ENCODE data around the gene SUPT16H. TPM values are rescaled to one million over a fixed set of nuclear protein-coding genes. Genes with fewer than 3 reads are reported as not detected.

SUPT16H gene
- total and polyA plus RNA-seq, 2 of the 13 experiments (the other 11 are each of a cell fraction or from before 2014, with no cell fraction given) = 77.5 to 230 TPM

DNA sequence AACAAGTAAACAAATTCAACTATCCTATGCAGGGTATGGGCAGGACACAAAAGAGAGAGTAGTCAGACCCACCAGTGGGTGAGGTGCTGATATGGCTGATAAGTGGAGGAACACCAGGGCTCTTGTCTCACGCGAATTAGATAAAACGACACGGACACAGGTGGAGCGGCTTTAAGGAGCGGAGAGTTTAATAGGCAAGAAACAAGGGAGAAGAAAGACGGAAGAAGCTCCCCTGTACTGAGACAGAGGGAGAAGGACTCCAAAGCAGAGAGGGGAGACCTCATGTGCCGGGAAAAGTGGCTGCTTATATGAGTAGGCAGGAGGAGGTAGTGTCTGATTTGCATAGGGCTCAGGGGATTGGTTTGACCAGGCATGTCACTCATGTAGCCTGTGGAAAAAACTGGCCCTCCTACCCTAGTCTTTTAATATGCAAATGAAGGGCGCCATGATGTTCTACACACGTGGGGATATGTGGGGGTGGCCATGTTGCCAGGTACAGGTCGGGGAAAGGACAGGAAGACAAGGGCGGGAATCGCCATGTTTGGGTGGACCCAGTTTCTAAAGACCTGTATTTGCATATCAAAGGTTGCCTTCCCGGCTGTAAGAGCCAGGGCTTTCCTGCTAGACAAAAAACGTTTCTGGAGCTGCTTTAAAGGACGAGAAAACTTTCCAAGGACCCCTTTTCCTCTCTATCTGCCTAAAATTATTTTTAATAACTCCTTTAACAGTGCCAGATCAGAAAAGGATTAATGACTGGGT, 75.2 kb downstream of the SUPT16H start (continued):
- TF ChIP-seq, protein P1, sequence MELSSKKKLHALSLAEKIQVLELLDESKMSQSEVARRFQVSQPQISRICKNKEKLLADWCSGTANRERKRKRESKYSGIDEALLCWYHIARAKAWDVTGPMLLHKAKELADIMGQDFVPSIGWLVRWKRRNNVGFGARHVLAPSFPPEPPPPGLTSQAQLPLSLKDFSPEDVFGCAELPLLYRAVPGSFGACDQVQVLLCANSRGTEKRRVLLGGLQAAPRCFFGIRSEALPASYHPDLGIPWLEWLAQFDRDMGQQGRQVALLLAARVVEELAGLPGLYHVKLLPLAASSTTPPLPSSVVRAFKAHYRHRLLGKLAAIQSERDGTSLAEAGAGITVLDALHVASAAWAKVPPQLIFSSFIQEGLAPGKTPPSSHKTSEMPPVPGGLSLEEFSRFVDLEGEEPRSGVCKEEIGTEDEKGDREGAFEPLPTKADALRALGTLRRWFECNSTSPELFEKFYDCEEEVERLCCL (CRISPR knock-in tag; IDR thresholded peaks at IDR 0.05; ENCODE audit: borderline replicate concordance) = no peak
- TF ChIP-seq, protein P2, sequence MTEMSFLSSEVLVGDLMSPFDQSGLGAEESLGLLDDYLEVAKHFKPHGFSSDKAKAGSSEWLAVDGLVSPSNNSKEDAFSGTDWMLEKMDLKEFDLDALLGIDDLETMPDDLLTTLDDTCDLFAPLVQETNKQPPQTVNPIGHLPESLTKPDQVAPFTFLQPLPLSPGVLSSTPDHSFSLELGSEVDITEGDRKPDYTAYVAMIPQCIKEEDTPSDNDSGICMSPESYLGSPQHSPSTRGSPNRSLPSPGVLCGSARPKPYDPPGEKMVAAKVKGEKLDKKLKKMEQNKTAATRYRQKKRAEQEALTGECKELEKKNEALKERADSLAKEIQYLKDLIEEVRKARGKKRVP (CRISPR knock-in tag; IDR thresholded peaks at IDR 0.05) = no peak
- TF ChIP-seq NR1H2 (CRISPR knock-in tag; IDR thresholded peaks at IDR 0.05; ENCODE audit: borderline replicate concordance, low read depth) = no peak
- peak; percentile 94 for TF ChIP-seq YEATS4 (CRISPR knock-in tag; IDR thresholded peaks at IDR 0.05; ENCODE audit: borderline replicate concordance)
- TF ChIP-seq TARDBP (CRISPR knock-in tag; IDR thresholded peaks at IDR 0.05) = peak; percentile 58; the same call in 1 of the 2 replicates
- TF ChIP-seq SNAI1 (CRISPR knock-in tag; IDR thresholded peaks at IDR 0.05; ENCODE audit: borderline replicate concordance) = no peak
- TF ChIP-seq ZNF879 (CRISPR knock-in tag; IDR thresholded peaks at IDR 0.05) = peak; percentile 57; the same call in 1 of the 2 replicates
- TF ChIP-seq ZNF274 (CRISPR knock-in tag; IDR thresholded peaks at IDR 0.05) = no peak
- TF ChIP-seq KMT2B (CRISPR knock-in tag; IDR thresholded peaks at IDR 0.05) = peak; percentile 52; the same call in 1 of the 2 replicates
- TF ChIP-seq KLF9 (CRISPR knock-in tag; IDR thresholded peaks at IDR 0.05; ENCODE audit: low read depth) = no peak
- no peak for TF ChIP-seq NFKB2 (CRISPR knock-in tag; IDR thresholded peaks at IDR 0.05; ENCODE audit: borderline replicate concordance)
- TF ChIP-seq, protein P3, sequence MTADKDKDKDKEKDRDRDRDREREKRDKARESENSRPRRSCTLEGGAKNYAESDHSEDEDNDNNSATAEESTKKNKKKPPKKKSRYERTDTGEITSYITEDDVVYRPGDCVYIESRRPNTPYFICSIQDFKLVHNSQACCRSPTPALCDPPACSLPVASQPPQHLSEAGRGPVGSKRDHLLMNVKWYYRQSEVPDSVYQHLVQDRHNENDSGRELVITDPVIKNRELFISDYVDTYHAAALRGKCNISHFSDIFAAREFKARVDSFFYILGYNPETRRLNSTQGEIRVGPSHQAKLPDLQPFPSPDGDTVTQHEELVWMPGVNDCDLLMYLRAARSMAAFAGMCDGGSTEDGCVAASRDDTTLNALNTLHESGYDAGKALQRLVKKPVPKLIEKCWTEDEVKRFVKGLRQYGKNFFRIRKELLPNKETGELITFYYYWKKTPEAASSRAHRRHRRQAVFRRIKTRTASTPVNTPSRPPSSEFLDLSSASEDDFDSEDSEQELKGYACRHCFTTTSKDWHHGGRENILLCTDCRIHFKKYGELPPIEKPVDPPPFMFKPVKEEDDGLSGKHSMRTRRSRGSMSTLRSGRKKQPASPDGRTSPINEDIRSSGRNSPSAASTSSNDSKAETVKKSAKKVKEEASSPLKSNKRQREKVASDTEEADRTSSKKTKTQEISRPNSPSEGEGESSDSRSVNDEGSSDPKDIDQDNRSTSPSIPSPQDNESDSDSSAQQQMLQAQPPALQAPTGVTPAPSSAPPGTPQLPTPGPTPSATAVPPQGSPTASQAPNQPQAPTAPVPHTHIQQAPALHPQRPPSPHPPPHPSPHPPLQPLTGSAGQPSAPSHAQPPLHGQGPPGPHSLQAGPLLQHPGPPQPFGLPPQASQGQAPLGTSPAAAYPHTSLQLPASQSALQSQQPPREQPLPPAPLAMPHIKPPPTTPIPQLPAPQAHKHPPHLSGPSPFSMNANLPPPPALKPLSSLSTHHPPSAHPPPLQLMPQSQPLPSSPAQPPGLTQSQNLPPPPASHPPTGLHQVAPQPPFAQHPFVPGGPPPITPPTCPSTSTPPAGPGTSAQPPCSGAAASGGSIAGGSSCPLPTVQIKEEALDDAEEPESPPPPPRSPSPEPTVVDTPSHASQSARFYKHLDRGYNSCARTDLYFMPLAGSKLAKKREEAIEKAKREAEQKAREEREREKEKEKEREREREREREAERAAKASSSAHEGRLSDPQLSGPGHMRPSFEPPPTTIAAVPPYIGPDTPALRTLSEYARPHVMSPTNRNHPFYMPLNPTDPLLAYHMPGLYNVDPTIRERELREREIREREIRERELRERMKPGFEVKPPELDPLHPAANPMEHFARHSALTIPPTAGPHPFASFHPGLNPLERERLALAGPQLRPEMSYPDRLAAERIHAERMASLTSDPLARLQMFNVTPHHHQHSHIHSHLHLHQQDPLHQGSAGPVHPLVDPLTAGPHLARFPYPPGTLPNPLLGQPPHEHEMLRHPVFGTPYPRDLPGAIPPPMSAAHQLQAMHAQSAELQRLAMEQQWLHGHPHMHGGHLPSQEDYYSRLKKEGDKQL (CRISPR knock-in tag; IDR thresholded peaks at IDR 0.05; ENCODE audit: low read depth) = no peak
- no peak; the same call in 1 of the 2 replicates for TF ChIP-seq ZNF460 (CRISPR knock-in tag; IDR thresholded peaks at IDR 0.05; ENCODE audit: borderline replicate concordance)
- no peak for TF ChIP-seq MED8 (CRISPR knock-in tag; IDR thresholded peaks at IDR 0.05; ENCODE audit: insufficient replicate concordance)
- TF ChIP-seq ZNF205 (CRISPR knock-in tag; IDR thresholded peaks at IDR 0.05) = no peak; the same call in 1 of the 2 replicates
- TF ChIP-seq IKZF1 (IDR thresholded peaks at IDR 0.05) = no peak
- no peak for TF ChIP-seq RAD51 (IDR thresholded peaks at IDR 0.05; ENCODE audit: borderline replicate concordance)
- TF ChIP-seq BHLHE40 (IDR thresholded peaks at IDR 0.05; ENCODE audit: low read length) = no peak; the same call in 1 of the 2 replicates
- no peak for TF ChIP-seq TSC22D2 (CRISPR knock-in tag; IDR thresholded peaks at IDR 0.05; ENCODE audit: borderline replicate concordance)
- TF ChIP-seq ISX (CRISPR knock-in tag; conservative IDR thresholded peaks at IDR 0.05) = 0 out of 2 replicates have a peak, but pooled peaks have one; percentile 71
- TF ChIP-seq ZNF44 (CRISPR knock-in tag; IDR thresholded peaks at IDR 0.05) = no peak
- TF ChIP-seq ZNF382 (CRISPR knock-in tag; IDR thresholded peaks at IDR 0.05; ENCODE audit: borderline replicate concordance) = no peak
- TF ChIP-seq ZNF256 (CRISPR knock-in tag; conservative IDR thresholded peaks at IDR 0.05) = no peak
- TF ChIP-seq DR1 (CRISPR knock-in tag; IDR thresholded peaks at IDR 0.05) = peak; percentile 84; the same call in 1 of the 2 replicates

Data from HepG2 (cell line).